ENCODE data around the gene NELFA.

- no peak for TF ChIP-seq CTCF (IDR thresholded peaks at IDR 0.05)
- no peak for TF ChIP-seq EP300 (IDR thresholded peaks at IDR 0.05)
- TF ChIP-seq POLR2A (IDR thresholded peaks at IDR 0.05): no peak
- TF ChIP-seq POLR2AphosphoS5 (IDR thresholded peaks at IDR 0.05): no peak
These were observed 59.8 kb downstream of the NELFA start for GRCh38 chr4:1948892-1949436.
